ENCODE measurements around the gene MMP23B.
"Not testable (repeated sequence)": the region's sequence is repeated elsewhere in the genome, so short reads cannot be mapped to it uniquely, and the experiment has no call there.

The MMP23B gene

DNA sequence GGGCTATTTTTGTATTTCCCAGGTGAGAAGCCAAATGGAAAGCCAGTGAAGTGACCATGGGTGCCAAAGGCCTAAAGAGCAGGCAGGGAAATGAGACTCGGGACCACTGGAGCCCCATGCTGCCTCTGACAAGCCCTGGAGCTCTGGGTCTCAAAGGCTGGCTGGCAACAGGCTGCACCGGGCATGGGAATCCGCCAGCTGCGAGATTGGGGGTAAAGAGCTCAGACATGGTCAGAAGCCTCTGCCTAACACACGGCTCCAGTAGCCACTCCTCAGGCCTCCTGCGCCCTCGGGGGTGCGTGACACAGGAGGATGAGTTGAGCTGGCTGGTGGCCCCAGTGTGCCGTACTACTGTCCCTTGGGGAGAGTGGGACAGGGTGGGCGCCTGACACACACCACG lies 32.3 kb downstream of the MMP23B start:
- H3K9ac ChIP-seq (ENCODE audit: low read depth, low read length); H3K4me1 ChIP-seq (ENCODE audit: control insufficient read depth, insufficient read depth, low read length); H3K4me3 ChIP-seq (ENCODE audit: low read depth, low read length); H3K9me3 ChIP-seq (ENCODE audit: control insufficient read depth, insufficient read depth, low read length); H3K27me3 ChIP-seq (ENCODE audit: control insufficient read depth, insufficient read depth, low read length); H3K27ac ChIP-seq (ENCODE audit: low read depth, low read length): not testable (repeated sequence)
- H3K36me3 ChIP-seq (ENCODE audit: control insufficient read depth, insufficient read depth, low read length) = peaks cover 34% of the 10 kb centered on the region

DNA sequence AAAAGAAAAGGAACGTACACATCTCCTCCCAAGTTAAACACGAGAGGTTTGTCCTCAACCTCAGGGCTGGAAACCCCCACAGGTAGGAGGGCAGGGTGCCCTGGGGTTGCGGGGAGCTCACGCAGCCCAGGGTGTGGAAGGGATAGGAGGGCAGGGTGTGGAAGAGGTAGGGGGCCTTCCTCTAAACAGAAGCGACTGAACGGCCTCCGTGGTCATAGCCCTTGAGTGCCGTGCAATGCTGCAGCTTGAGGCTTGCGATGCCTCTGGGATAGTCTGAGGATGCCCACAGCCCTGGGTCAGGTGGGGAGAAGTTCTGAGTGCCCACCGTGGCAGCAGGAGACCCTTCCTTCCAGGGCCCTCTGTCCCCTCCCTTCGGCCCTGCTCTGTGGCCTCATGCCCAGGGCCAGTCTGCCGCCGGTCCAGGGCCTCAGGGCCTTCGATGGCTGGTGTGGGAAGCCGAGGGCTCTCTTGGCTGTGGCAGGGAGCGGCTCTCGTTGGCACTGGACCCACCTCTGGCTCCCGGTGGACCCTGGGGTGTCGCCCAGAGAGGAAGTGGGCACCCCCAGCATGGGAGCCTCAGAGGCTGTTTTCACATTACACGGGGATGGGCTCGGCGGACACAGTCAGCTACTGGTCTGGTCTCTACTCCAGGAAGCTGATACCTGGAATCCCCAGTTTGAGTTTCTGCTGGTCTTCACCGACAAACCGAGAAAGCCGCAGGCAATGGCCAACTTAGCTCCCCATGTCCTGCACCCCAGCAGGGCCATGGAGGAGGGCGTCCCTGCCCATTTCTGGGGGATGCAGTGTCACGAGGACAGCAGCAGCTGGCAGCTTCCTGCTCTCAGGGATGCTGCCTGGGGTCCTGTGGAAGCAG lies 33.2 kb downstream of the MMP23B start:
- Histone ChIP-seq H3K27ac (ENCODE audit: low read depth, low read length) (no peak overlapping the region), H3K9ac (ENCODE audit: low read depth, low read length) (no peak overlapping the region)

DNA sequence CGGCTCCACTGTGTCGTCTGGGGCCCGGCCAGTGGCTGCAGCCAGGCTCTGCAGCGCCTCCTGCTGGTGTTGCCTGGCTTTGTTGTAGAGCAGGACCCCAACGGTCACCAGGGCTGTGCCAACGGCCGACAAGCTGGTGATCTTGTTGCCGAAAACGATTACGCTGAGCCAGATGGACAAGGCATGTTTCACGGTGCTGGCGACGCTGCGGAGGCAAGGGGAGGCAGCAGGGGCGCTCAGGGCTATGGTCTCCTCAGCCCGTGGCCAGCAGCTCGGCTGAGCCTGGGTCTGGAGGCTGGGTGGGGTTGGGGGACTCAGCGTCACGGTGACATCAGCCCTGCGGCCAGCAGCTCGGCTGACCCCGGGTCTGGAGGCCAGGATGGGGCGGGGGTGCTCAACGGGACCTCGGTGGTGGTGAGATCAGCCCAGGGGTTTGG lies 33.9 kb downstream of the MMP23B start:
- Histone ChIP-seq H3K9ac (ENCODE audit: low read depth, low read length) (no peak overlapping the region), H3K9me3 (ENCODE audit: control insufficient read depth, insufficient read depth, low read length) (no peaks in the 10 kb centered on the region), H3K4me3 (ENCODE audit: low read depth, low read length) (no peak overlapping the region), H3K36me3 (ENCODE audit: control insufficient read depth, insufficient read depth, low read length) (peaks cover 44% of the 10 kb centered on the region), H3K27me3 (ENCODE audit: control insufficient read depth, insufficient read depth, low read length) (no peaks in the 10 kb centered on the region), H3K4me1 (ENCODE audit: control insufficient read depth, insufficient read depth, low read length) (no peaks in the 10 kb centered on the region), H3K27ac (ENCODE audit: low read depth, low read length) (no peak overlapping the region)

More for the DNA sequence above, 33.2 kb downstream of the MMP23B start:
- H3K9me3 ChIP-seq (ENCODE audit: control insufficient read depth, insufficient read depth, low read length) = no peaks in the 10 kb centered on the region
- H3K36me3 ChIP-seq (ENCODE audit: control insufficient read depth, insufficient read depth, low read length) = peaks cover 42% of the 10 kb centered on the region
- H3K4me3 ChIP-seq (ENCODE audit: low read depth, low read length) = no peak overlapping the region
- no peaks in the 10 kb centered on the region for H3K27me3 ChIP-seq (ENCODE audit: control insufficient read depth, insufficient read depth, low read length)
- H3K4me1 ChIP-seq (ENCODE audit: control insufficient read depth, insufficient read depth, low read length) = no peaks in the 10 kb centered on the region

DNA sequence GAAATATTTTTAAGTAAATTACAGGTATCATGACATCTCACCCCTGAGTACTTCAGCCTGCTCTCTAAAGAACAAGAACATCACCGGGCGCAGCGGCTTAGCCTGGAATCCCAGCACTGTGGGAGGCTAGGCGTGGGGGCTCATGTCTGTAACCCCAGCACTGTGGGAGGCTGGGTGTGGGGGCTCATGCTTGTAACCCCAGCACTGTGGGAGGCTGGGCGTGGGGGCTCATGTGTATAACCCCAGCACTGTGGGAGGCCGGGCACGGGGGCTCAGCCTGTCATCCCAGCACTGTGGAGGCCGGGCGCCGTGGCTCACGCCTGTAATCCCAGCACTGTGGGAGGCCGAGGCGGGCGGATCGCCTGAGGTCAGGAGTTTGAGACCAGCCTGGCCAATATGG lies 34.6 kb downstream of the MMP23B start:
- no peak overlapping the region for H3K4me3 ChIP-seq (ENCODE audit: low read depth, low read length)
- no peaks in the 10 kb centered on the region for H3K27me3 ChIP-seq (ENCODE audit: control insufficient read depth, insufficient read depth, low read length)
- peaks cover 51% of the 10 kb centered on the region for H3K36me3 ChIP-seq (ENCODE audit: control insufficient read depth, insufficient read depth, low read length)
- H3K9me3 ChIP-seq (ENCODE audit: control insufficient read depth, insufficient read depth, low read length) = no peaks in the 10 kb centered on the region
- no peak overlapping the region for H3K9ac ChIP-seq (ENCODE audit: low read depth, low read length)
- no peaks in the 10 kb centered on the region for H3K4me1 ChIP-seq (ENCODE audit: control insufficient read depth, insufficient read depth, low read length)
- H3K27ac ChIP-seq (ENCODE audit: low read depth, low read length) = no peak overlapping the region

DNA sequence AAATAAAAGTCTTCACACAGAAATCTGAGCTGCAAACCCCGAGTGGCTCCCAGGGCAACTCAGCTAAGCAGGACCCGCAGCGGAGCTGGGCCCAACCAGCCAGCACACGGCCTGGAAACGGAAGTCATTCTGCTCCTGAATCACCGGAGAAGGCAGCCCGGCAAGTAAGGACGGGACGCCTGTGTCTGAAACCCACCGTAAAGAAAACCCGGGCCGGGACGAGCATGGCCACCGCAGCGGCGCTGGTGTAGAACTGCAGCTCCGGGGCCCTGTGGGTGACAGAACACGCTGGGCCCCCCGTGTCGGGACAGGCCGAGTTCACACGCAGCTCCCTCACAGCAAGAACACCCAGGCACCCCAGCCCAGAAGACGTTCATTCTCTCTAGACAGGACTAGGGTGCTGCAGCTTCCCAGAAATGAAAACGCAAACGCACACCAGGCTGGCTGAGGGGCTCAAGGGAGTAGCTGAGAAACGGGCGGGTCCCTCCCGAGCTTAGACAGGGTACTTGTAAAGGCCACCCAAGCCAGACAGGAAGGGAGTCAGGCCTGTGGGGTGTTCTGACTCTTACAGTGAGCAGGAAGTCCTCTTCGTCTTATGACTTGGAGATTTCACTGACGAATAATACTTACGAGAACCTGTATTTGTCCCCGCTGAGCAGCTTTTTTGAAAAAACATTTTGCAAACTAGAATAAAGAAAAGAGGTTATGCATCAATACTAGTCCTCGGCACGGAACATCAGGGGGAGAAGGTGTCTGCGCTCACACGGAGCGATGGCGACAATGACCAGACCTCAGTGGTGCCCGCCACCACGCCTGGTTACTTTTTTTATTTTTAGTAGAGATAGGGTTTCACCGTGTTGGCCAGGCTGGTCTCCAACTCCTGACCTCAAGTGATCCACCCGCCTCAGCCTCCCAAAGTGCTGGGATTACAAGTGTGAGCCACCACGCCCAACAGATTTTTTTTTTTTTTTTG lies 37.8 kb downstream of the MMP23B start:
- H3K27ac ChIP-seq (ENCODE audit: low read depth, low read length) = no peak overlapping the region
- no peaks in the 10 kb centered on the region for H3K4me1 ChIP-seq (ENCODE audit: control insufficient read depth, insufficient read depth, low read length)
- H3K27me3 ChIP-seq (ENCODE audit: control insufficient read depth, insufficient read depth, low read length) = no peaks in the 10 kb centered on the region
- H3K4me3 ChIP-seq (ENCODE audit: low read depth, low read length) = no peak overlapping the region
- H3K9ac ChIP-seq (ENCODE audit: low read depth, low read length) = no peak overlapping the region
- no peaks in the 10 kb centered on the region for H3K9me3 ChIP-seq (ENCODE audit: control insufficient read depth, insufficient read depth, low read length)
- peaks cover 61% of the 10 kb centered on the region for H3K36me3 ChIP-seq (ENCODE audit: control insufficient read depth, insufficient read depth, low read length)

DNA sequence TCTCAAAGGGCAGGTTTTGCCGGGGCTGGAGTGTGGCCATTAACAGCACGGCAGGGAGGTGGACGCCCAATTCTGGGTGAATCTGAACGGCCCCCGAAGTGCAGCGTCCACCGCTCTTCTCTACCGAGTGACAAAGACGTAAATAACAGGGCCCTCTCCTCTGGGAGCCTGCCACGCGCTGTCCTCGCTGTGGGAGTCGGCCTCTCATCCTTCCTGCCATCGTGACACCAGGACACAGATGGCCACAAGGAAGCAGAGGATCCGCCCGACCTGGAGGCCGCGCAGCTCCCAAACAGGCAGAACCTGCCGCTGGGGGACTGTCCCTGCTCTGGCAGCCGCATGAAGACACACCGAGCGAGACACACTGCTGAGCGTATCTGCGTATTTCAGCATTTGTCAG lies 38.9 kb downstream of the MMP23B start:
- no peak overlapping the region for H3K27ac ChIP-seq (ENCODE audit: low read depth, low read length)
- H3K4me3 ChIP-seq (ENCODE audit: low read depth, low read length) = no peak overlapping the region
- H3K4me1 ChIP-seq (ENCODE audit: control insufficient read depth, insufficient read depth, low read length) = no peaks in the 10 kb centered on the region
- H3K36me3 ChIP-seq (ENCODE audit: control insufficient read depth, insufficient read depth, low read length) = peaks cover 51% of the 10 kb centered on the region
- no peaks in the 10 kb centered on the region for H3K27me3 ChIP-seq (ENCODE audit: control insufficient read depth, insufficient read depth, low read length)
- no peak overlapping the region for H3K9ac ChIP-seq (ENCODE audit: low read depth, low read length)
- H3K9me3 ChIP-seq (ENCODE audit: control insufficient read depth, insufficient read depth, low read length) = no peaks in the 10 kb centered on the region

DNA sequence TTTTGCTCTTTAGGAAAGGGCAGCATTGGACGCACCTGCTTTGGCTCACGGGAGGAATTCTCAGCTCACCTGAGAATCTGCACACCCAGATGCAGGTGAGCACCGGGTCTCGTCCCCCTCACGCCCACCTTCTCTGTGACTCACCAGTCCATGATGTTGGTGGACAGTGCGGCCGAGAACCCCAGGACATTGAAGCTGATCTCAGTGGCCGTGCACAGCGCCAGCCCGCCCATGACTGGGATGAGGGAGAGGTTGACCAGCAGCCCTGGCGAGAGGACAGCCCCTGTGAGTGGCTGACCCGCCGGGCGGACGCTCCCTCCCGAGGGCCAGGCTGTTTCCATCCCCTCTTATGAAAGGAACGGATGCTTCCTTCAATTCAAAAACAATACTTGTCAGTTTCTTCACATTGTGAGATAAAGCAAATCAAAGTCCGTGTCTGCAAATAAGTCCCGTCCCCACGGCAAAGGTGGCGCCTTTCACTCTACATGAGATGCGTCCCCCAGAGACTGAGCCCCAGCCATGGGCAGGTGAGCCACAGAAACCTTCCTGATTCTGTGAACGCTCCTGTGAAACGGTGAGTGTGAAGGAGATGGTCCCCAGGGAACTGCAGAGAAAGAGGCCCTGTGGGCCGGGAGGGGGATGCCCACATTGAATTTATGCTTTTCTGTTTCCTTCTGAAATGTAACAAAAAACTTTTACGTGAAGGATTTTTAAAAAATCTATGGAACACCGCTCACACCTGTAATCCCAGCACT lies 39.6 kb downstream of the MMP23B start:
- Histone ChIP-seq H3K27me3 (ENCODE audit: control insufficient read depth, insufficient read depth, low read length) (no peaks in the 10 kb centered on the region), H3K27ac (ENCODE audit: low read depth, low read length) (no peak overlapping the region), H3K36me3 (ENCODE audit: control insufficient read depth, insufficient read depth, low read length) (peaks cover 44% of the 10 kb centered on the region), H3K9me3 (ENCODE audit: control insufficient read depth, insufficient read depth, low read length) (no peaks in the 10 kb centered on the region), H3K4me1 (ENCODE audit: control insufficient read depth, insufficient read depth, low read length) (no peaks in the 10 kb centered on the region), H3K4me3 (ENCODE audit: low read depth, low read length) (no peak overlapping the region), H3K9ac (ENCODE audit: low read depth, low read length) (no peak overlapping the region)

DNA sequence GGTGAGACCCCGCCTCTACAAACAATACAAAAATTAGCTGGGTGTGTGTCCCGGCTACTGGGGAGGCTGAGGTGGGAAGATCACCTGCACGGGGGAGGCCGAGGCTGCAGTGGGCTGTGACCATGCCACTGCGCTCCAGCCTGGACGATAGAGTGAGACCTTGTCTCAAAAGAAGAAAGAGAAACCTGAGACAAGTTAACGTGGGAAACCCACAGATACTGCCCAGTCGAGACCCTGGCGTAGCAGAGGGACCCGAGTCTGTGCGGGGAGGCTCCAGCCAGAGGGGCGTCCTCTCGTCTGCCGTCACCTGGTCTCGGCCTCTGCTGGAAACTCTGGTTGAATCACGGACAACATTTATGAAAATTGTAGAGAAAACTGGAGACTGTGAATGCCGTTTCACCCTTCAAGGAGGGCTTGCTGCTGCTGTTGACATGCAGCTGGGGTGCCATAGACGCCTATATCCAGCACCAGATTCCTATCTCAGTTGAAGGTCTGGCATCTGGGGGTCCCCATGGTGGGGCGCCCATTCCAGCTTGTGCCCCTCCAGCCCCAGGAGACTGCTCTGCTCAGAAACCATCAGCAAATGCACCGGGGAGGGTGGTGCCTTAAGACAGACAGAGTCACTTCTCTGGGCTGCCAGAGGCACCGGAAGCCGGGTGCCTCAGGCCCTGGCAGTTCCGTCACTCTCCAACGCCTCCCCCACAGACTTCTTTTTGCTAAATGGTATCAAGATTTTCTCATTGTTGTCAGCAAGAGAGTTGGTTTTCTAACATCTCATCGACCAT lies 40.4 kb downstream of the MMP23B start:
- no peaks in the 10 kb centered on the region for H3K9me3 ChIP-seq (ENCODE audit: control insufficient read depth, insufficient read depth, low read length)
- no peak overlapping the region for H3K9ac ChIP-seq (ENCODE audit: low read depth, low read length)
- no peaks in the 10 kb centered on the region for H3K27me3 ChIP-seq (ENCODE audit: control insufficient read depth, insufficient read depth, low read length)
- H3K4me3 ChIP-seq (ENCODE audit: low read depth, low read length) = no peak overlapping the region
- H3K36me3 ChIP-seq (ENCODE audit: control insufficient read depth, insufficient read depth, low read length) = peaks cover 42% of the 10 kb centered on the region
- no peak overlapping the region for H3K27ac ChIP-seq (ENCODE audit: low read depth, low read length)
- H3K4me1 ChIP-seq (ENCODE audit: control insufficient read depth, insufficient read depth, low read length) = no peaks in the 10 kb centered on the region

DNA sequence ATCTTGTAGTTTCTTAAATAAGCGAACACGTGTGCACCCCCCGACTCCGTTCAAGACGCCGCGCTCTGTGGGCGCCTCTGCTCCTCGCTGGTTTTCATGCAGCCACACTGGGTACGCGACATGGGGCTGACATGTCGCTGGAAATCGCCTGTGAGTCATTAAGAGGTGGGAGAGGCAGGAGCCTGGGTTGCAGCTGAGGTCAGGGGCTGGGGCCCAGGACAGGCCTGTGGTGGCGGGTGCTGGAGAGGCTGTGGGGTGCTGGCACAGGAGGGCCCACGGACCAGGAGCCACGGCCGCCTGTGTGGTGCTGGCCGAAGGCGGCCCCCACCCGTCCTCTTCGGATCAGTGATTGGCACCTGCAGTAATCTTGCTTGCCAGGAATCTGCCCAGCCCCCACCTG lies 42.8 kb downstream of the MMP23B start:
- not testable (repeated sequence) for H3K27me3 ChIP-seq (ENCODE audit: control insufficient read depth, insufficient read depth, low read length); H3K9ac ChIP-seq (ENCODE audit: low read depth, low read length); H3K27ac ChIP-seq (ENCODE audit: low read depth, low read length); H3K4me3 ChIP-seq (ENCODE audit: low read depth, low read length); H3K4me1 ChIP-seq (ENCODE audit: control insufficient read depth, insufficient read depth, low read length); H3K9me3 ChIP-seq (ENCODE audit: control insufficient read depth, insufficient read depth, low read length)
- H3K36me3 ChIP-seq (ENCODE audit: control insufficient read depth, insufficient read depth, low read length) = peaks cover 24% of the 10 kb centered on the region

DNA sequence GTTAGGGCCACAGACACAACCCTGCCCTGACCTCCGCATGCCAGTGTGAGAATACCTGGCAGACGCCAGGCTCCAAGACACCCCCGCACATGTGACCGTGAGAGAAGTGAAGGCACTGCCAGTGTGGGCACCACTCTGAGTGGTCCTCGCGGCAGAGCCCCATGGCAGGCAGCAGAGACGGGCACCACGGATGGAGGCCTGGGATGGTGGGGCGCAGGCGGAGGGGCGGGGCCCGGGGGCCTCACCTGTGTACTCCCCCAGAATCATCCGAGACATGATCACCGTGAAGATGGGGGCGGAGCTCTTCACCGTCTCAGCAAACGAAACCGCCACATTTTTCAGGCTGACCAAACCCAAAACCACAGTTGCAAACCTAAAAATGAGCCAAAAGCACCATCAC lies 43.2 kb downstream of the MMP23B start:
- H3K27me3 ChIP-seq (ENCODE audit: control insufficient read depth, insufficient read depth, low read length); H3K27ac ChIP-seq (ENCODE audit: low read depth, low read length); H3K9me3 ChIP-seq (ENCODE audit: control insufficient read depth, insufficient read depth, low read length); H3K9ac ChIP-seq (ENCODE audit: low read depth, low read length); H3K4me1 ChIP-seq (ENCODE audit: control insufficient read depth, insufficient read depth, low read length); H3K4me3 ChIP-seq (ENCODE audit: low read depth, low read length): not testable (repeated sequence)
- H3K36me3 ChIP-seq (ENCODE audit: control insufficient read depth, insufficient read depth, low read length) = peaks cover 21% of the 10 kb centered on the region

Data from HUES48 (cell line).